ENCODE results near the gene TEX9. TPM values are rescaled to one million over a fixed set of nuclear protein-coding genes. Genes with fewer than 3 reads are reported as not detected.

Gene TEX9
- total RNA-seq, 4 donors from 2014 or later, result 4.2 to 9.2 (median 5.2) TPM

GRCh38 chr15:56469483-56469882 lies 104.3 kb downstream of the TEX9 start:
- H3K27me3 ChIP-seq, result no peaks in the 10 kb centered on the region

GRCh38 chr15:56471440-56472069 lies 106.3 kb downstream of the TEX9 start:
- TF ChIP-seq EP300 (IDR thresholded peaks at IDR 0.05), result no peak
- TF ChIP-seq CTCF (IDR thresholded peaks at IDR 0.05), result no peak
- no peak for TF ChIP-seq POLR2A (IDR thresholded peaks at IDR 0.05)
- TF ChIP-seq POLR2AphosphoS5 (IDR thresholded peaks at IDR 0.05), result no peak

More at GRCh38 chr15:56469483-56469882, 104.3 kb downstream of the TEX9 start:
- Histone ChIP-seq H3K27ac (no peak overlapping the region), H3K9me3 (no peaks in the 10 kb centered on the region), H3K4me3 (no peak overlapping the region), H3K4me1 (peaks cover 0 to 10% (median 3%) of the 10 kb centered on the region in 3 donors), H3K36me3 (no peaks in the 10 kb centered on the region)
- no peak for ATAC-seq
- no peak for TF ChIP-seq POLR2AphosphoS5 (IDR thresholded peaks at IDR 0.05)
- no peak for TF ChIP-seq POLR2A (IDR thresholded peaks at IDR 0.05)
- TF ChIP-seq EP300 (IDR thresholded peaks at IDR 0.05), result no peak
- TF ChIP-seq CTCF (IDR thresholded peaks at IDR 0.05), result no peak

GRCh38 chr15:56472278-56472677 lies 107.1 kb downstream of the TEX9 start:
- no peak for ATAC-seq
- Histone ChIP-seq H3K27me3 (no peaks in the 10 kb centered on the region), H3K4me1 (no peaks in the 10 kb centered on the region), H3K4me3 (no peak overlapping the region), H3K36me3 (no peaks in the 10 kb centered on the region), H3K9me3 (no peaks in the 10 kb centered on the region), H3K27ac (no peak overlapping the region)
- no peak for TF ChIP-seq POLR2AphosphoS5 (IDR thresholded peaks at IDR 0.05)
- TF ChIP-seq POLR2A (IDR thresholded peaks at IDR 0.05), result no peak
- no peak for TF ChIP-seq CTCF (IDR thresholded peaks at IDR 0.05)
- no peak for TF ChIP-seq EP300 (IDR thresholded peaks at IDR 0.05)
- WGBS, 2 donors (ENCODE audit: low coverage in 1 of 2), result 79 to 83% methylated on average over 2 of the region's 2 CpGs

More at GRCh38 chr15:56471440-56472069, 106.3 kb downstream of the TEX9 start:
- no peaks in the 10 kb centered on the region for H3K9me3 ChIP-seq
- H3K27me3 ChIP-seq, result no peaks in the 10 kb centered on the region
- no peaks in the 10 kb centered on the region for H3K36me3 ChIP-seq
- 82 to 96% methylated on average over 4 to 5 of the region's 5 CpGs for WGBS, 2 donors (ENCODE audit: low coverage in 1 of 2)
- no peak for ATAC-seq
- no peak overlapping the region for H3K27ac ChIP-seq
- no peak overlapping the region for H3K4me3 ChIP-seq
- no peaks in the 10 kb centered on the region for H3K4me1 ChIP-seq

GRCh38 chr15:56473017-56473416 lies 107.8 kb downstream of the TEX9 start:
- WGBS, 2 donors (ENCODE audit: low coverage in 1 of 2), result 81 to 90% methylated on average over 1 of the region's 1 CpG
- no peak overlapping the region for H3K4me3 ChIP-seq
- H3K27me3 ChIP-seq, result no peaks in the 10 kb centered on the region
- H3K4me1 ChIP-seq, result no peaks in the 10 kb centered on the region
- no peaks in the 10 kb centered on the region for H3K9me3 ChIP-seq
- no peak overlapping the region for H3K27ac ChIP-seq
- no peaks in the 10 kb centered on the region for H3K36me3 ChIP-seq
- TF ChIP-seq EP300 (IDR thresholded peaks at IDR 0.05) (no peak), POLR2A (IDR thresholded peaks at IDR 0.05) (no peak), CTCF (IDR thresholded peaks at IDR 0.05) (no peak), POLR2AphosphoS5 (IDR thresholded peaks at IDR 0.05) (no peak)
- no peak for ATAC-seq

- no peak for ATAC-seq
- Histone ChIP-seq H3K9me3 (no peaks in the 10 kb centered on the region), H3K27ac (no peak overlapping the region), H3K27me3 (no peaks in the 10 kb centered on the region), H3K4me3 (no peak overlapping the region), H3K4me1 (no peaks in the 10 kb centered on the region), H3K36me3 (no peaks in the 10 kb centered on the region)
- TF ChIP-seq POLR2A (IDR thresholded peaks at IDR 0.05), result no peak
- no peak for TF ChIP-seq EP300 (IDR thresholded peaks at IDR 0.05)
- no peak for TF ChIP-seq CTCF (IDR thresholded peaks at IDR 0.05)
- TF ChIP-seq POLR2AphosphoS5 (IDR thresholded peaks at IDR 0.05), result no peak
These were observed 110.1 kb downstream of the TEX9 start for GRCh38 chr15:56475351-56475750.

Data from gastroesophageal sphincter (tissue), 4 donors.